Astrocyte of the hippocampus (primary cell): ENCODE data around the gene PHF3.

ENCODE experiments used
- DNase-seq: peaks from one replicate; pipeline ENCODE4 v3.0.0; 2011; ENCODE audit warnings: low read depth, low spot score

The PHF3 gene

DNA sequence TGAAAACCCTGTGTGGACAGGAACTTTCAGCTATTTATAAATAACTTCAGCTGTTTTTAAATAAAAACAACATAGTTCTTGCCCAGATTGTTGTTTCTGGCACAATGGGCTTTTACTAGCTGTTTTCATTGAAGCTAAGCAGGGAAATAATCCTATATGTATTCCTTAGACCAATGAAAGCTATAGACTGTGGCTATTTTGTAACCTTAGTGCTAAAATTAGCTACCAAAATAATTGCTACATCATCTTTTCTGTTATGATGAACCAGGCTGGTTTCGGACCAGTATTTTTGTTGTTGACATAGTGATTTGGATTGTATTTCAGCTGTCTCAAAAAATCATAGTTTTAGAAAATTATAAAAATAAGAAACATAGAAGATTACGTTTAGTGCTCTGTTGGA is 13.7 kb downstream of the PHF3 start:
- DNase-seq: no peak

DNA sequence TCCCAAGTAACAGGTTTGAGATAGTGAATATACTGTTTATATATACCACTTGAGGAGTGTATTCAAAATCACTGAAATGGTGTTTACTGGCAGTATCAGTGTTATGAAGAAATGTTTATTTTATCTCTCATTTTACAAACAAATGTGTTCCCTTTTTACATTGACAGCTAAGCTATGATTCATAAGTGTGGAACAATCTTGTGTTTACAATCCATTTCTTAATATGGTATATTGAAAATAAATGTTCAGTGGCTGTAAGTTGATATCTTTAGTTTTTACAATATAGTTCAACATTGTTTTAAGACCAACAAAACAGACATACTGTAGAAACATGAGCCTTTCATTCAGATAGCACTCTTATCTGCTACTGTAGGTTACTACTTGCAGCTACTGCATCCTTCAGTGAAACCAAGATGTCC is 14.3 kb downstream of the PHF3 start:
- no peak for DNase-seq

DNA sequence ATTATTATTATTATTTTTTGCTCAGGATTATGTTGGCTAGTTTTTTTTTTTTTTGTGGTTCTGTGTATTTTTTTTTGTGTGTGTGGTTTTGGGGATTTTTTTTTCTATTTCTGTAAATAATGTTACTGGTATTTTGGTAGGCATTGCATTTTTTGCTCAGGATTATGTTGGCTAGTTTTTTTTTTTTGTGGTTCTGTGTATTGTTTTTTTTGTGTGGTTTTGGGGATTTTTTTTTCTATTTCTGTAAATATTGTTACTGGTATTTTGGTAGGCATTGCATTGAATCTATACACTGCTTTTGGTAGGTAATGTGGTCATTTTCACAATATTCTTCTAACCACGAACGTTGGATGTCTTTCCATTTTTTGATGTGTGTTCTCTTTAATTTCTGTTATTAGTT is 17.4 kb downstream of the PHF3 start:
- no peak for DNase-seq

DNA sequence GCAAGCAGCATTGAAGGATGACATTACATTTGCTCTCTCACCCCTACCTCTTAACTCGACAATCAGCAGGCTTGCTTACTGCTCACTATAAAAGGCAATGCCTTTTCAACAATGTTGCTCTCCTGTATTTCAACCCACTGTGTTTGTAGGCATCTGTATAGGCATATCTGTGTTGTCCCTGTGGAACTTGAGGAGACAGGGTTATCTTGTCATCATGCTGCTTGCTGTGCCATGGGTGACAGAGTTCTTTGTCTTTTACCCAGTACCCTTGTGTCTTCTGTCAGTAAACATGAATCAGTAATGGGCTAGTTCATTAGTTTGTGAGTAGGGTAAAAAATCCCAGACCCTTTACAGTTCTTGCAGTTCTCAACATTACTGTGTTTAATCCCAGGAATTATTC is 25.2 kb downstream of the PHF3 start:
- DNase-seq: no peak

DNA sequence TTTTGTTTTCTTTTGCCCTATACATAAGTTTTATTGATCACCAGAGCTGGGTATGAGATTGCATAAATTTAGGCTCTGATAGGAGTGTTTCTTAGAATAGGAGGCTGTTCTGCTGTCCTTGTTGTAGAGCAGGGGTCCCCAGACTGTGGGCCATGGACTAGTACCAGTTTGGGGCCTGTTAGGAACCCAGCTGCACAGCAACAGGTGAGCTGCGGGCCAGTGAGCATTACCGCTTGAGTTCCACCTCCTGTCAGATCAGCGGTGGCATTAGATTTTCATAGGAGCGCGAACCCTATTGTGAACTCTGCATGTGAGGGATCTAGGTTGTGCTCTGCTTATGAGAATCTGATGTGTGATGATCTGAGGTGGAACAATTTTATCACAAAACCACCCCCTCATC is 26.2 kb downstream of the PHF3 start:
- no peak for DNase-seq

DNA sequence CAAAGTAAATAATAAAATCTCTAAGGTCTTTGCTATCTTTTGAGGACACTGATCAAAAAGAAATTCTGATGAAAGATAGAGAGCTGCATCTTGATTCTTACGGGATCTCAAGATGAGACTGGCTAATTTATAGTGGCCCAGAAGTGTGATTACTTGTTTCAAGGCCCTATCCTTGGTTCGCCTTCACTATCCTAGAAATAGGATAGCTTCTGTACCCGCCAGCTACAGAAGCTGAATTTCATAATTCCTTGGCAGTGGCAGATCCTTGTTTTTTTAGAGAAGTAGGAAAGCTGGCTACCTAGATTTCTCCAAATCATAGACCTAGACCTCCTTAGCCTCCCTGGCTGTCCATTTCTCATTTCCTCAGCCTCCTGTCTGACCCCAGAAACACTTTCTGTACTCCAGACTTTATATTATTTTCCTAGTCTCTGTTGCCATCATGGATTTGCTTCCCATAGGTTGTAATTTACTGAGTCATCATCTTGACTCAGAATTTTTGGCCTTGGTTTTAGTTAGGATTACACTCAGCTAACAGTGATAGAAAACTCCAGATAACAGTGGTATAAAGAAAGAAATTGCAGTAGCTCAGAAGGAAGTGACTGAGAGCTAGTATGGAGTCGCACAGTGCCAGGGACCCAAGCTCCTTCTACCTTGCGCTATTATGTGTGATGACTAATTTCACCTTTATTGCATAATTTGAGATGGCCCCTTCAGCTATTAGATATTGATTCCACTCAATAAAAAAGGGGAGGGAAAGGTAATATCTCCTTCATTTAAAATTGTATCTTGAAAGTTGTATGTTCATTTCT is 27.7 kb downstream of the PHF3 start:
- peak; percentile 70 for DNase-seq

DNA sequence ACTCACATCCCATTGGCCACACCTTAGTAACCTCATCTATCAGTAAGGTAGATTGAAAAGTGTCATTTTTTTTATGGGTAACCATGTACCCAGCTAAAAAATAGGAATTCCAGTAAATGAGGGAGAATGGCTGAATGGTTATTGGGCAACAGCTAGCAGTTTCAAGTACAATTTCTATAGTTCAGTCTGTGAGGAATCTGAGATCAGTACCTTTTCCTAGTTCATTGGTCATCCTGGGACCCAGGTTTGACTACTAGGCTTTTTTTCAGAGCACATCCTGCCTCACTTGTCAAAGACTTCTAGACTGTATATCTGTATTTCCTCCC is 28.3 kb downstream of the PHF3 start:
- no peak for DNase-seq

DNA sequence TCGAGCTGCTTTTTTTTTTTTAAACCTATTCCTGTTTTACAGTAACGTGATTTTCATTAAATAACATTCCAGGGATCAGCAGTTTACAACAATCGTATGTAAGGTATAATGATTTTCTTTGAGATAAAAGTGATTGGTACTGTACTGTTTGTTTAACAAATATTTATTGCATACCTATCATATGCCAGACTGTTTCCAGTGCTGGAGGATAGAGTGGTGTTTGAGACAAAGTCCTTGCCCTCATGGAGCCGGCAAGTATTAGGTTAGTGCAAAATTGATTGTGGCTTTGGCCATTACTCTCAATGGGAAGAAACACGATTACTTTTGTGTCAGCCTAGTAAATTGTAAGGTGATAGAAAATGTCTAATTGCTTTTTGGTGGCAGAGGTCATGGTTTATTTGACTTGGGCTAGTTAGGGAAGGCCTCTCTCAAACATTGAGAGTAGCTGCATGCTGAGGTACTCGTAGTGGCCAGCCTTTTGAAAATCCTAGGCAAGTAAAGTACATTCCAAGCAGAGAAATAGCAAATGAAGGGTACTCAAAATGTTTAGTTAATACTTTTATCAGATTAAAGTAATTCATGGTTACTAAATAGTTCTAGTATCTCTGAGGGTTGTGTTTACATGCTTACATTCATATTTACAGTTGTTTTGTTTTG is 35.6 kb downstream of the PHF3 start:
- DNase-seq: no peak

DNA sequence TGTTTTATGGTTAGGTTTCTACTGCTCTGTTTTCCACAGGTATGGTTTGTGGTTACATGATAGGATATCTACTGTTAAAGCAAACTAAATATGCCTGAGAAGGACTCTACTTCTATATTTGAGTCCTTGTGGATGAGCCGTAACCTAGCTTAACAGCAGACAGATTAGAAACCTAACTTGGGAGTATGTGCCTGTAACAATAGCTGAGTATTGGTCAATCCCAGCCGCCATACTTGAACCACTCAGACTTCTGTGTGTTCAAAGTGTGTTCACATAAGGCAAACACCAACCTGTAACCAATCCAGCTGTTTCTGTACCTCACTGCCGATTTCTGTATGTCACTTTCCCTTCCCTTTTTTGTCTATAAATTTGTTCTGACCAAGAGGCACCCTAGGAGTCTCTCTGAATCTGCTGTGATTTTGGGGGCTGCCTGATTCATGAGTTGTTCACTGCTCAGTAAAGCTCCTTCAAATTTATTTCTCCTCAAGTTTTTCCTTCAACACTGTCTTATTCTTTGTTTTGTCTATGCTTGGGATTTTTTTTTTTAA is 37.1 kb downstream of the PHF3 start:
- no peak for DNase-seq

DNA sequence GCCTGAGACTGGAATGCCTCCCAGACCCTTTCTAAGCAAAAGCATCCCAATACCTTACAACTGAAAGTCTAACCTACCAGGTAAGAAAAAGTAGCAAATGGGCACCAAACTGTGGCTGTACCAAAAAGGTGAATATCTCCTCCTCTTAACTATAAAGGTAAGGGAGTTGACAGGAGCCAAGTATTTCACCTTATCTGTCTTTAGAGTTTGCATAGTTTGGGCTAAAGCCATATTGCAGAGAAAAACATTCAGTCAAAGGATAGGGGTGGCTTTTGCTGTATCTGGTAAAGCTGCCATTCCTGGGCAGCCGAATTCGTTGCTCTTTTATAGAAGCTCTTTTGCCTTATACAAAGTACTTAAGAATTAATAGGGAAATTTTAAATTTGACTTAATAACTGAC is 38.1 kb downstream of the PHF3 start:
- no peak for DNase-seq

DNA sequence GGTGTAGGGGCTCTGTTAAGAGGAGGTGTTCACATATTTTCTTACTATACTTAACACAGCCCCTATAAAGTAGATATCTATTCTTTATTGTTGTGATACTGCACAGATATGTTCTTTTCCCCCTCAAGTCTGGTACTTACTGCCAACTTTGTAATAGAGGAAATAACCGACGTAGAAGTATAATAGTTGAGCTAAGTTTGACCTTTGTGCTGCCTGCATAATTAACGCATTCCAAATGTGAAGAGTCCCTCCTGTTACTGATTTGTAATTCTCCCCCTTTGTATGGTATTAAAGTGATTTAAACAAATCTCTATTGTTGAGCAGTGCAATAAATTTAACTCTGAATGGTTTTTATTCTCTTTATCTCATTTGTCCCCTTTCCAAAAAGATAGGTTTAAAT is 39.0 kb downstream of the PHF3 start:
- no peak for DNase-seq

DNA sequence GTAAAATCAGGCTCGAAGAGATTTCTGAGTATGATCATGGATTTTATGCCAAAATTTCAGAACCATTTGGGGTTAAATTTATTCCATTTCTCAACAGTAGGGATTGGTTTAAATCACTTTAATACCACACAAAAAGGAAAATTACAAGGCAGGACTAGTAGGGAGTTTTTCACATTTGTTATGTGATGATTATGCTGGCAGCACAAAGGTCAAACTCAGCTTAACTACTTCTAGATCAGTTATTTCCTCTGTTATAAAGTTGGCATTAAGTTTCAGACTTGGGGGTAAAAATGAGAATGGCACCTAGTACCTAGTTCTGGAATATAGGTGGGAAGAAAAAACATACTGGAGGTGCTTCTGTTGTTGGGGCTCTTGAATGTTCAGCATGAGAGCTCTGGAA is 39.5 kb downstream of the PHF3 start:
- no peak for DNase-seq

DNA sequence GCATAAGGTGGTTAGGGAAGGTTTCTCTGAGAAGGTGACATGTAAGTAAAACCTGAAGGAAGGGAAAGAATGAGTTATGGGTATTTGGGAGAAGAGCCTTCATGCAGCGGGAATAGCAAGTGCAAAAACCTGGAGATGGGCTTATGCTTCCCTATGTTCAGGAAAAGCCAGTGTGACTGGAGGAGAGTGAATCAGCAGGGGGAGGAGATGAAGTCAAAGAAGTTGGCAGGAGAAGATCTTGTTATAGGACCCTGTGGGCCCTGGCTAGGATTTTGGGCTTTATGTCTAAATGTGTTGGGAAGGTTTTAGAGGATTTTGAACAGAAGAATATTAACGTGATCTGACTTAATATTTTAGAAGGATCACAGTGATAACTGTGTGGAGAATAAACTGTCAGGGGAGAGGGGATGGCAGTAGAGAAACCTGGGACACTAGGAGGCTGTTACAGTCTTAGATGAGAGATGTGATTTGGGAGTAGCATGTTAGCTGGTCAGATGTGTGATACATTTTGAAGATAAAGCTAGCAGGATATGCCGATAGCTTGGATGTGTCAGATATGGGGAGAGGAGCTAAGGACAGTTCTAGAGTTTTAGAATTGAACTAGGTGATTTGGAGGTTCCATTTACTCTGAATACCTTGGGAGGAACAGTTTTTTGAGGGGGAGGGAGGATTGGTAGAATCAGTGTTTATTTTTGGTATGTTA is 41.0 kb downstream of the PHF3 start:
- DNase-seq: no peak

DNA sequence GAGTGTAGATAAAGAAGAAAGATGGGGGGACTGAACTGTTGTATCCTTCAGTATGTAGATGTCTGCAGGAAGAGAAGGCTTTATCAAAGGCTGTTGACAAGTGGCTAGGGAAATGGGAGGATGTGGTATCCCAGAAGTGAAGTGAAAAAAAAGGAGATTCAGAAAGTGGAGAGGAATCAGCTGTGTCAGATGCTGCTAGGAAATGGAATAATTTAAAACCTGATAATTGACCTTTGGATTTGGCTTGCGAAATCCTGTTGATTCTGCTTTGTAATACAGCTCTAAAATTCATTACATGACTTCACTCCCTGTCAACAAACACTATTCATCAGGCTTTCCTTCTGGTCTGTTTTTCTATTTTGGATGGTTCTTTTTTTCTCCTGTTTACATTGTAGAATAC is 41.7 kb downstream of the PHF3 start:
- no peak for DNase-seq

DNA sequence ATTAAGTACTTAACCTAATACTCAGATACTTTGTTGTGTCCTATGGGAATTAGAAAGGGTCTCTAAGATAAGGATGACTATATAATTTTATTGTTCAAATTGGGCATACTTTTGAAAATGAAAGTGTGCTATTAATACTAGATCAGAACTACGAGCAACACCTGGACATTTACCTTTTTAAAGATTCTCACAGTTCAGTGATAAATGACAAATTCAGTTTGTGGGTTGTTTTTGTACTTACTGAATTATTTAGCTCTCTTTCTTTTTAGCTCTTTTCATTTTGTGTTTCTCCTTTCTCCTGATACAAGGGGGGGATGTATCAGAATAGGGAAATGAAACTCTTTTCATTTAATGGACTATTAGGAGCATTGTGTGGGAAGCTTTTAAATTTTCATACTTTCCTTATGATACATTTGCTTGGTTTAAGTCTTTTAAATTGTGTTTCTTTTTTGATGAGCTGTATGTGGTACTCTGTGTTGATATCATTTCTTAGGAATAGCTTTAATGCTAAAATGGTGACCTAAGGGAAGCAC is 47.5 kb downstream of the PHF3 start:
- no peak for DNase-seq

DNA sequence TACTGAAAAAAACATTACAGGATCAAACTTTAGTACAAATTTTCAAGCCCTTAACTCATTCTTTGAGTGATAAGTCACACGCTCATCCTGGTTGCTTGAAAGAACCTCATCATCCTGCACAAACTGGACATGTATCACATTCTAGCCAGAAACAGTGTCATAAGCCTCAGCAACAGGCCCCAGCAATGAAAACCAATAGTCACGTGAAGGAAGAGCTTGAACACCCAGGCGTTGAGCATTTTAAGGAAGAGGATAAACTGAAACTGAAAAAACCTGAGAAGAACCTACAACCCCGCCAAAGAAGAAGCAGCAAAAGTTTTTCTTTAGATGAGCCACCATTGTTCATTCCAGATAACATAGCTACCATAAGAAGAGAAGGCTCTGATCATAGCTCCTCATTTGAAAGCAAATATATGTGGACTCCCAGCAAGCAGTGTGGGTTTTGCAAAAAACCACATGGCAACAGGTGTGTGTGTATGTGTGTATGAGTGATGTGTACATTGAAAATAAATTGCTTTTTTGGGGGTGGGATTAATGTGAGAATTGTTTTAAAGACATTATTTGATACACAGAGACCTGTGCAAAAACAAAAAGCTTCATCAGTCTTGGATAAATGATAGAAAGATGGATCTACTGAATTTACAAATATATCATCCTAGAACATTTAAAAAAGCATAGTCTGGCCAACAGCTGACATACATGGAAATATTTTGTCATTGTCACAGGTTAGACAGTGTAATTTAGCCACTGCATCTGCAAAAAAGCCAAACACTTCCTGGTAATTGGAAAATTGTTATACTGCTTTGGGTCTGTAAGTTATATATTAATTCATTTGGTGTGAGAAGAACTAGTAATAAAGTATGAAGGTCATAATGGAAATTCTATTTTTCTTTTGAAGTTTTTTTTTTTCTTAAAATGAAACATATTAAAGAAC is 50.1 kb downstream of the PHF3 start:
- no peak for DNase-seq

DNA sequence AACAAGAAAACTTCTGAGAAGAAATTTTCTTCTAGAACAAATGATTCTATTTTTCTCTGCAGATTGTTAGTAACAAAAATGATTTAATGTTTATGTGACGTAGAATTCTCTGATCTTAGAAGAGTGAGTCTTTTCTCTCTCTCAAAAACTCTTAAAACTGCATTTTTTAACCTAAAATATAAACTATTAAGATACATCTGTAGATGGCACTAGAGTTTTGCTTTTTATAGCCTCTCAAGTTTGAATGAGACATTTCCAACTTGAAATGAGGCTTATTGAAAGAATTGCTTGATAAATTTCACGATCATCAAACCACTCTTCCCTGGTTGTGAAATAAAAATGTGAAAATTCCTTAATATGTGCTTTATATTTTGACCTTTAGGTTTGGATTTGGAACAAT is 53.8 kb downstream of the PHF3 start:
- DNase-seq: peak; percentile 1

DNA sequence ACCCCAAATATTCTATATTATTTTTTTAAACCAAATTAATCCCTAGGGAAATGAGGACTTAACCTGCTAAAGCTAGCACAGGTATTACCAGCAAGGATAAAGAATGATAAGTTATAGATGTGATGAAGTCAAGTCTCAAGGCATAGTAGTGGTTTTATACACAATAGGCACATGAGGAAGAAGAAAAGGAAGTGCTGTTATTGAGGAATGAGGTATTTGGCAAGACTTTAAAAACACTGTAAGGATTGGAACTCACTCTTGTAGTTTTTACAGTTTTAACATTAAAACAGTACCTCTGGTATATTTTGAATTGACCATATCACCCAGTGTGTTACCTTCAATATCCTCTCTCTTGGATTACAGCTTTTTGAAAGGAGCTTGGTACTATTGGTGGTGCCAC is 54.6 kb downstream of the PHF3 start:
- no peak for DNase-seq

DNA sequence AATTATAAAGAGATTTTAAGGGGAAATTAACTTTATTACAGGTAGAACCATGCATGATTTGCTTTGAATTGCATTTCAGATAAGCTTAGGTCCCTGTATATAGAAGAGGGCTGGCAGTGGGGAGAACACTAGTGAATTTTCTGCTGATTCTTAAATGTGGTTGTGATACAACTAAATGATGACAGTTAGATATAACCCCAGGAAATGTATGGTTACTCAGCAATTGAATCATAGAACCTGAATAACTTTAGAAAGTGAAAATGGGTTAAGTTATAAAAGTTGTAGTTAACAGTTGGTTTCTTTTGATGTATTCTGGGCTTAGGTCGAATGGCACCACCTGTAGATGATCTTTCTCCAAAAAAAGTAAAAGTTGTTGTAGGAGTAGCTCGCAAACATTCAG is 70.1 kb downstream of the PHF3 start:
- no peak for DNase-seq

DNA sequence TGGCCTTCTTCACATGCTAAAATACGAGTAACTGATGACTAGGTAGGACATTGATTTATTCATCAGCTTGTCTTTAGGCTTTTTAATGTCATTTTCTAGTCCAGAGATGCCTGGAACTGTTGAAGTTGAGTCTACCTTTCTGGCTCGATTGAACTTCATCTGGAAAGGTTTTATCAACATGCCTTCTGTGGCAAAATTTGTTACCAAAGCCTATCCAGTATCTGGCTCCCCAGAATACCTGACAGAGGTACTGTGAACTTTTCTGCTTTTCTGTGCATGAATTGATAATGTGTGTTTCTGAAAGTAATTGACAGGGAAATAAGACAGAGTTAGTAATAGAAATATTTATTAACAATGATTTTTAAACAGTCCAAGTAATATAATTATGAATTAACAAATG is 71.0 kb downstream of the PHF3 start:
- DNase-seq: no peak

DNA sequence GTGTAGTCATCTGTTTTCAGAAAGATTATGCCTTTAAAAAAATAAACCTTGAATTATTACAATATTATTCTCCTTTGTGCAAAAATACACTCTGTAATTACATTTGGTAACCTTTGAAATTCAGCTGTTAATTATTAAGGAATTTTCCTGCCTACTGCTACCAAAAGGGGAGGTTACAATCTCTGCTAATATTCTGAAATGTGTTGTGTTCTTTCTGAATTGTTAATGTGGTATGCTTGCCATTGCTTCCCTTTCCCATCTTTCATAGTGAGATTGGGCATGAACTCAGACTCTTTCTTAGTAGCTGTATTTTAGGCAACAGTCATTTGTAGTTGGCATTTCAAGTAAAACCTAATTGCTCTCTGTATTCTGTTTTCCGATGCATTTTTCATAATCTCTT is 73.0 kb downstream of the PHF3 start:
- no peak for DNase-seq
